ENCODE data around the gene STX7.

Gene STX7

DNA sequence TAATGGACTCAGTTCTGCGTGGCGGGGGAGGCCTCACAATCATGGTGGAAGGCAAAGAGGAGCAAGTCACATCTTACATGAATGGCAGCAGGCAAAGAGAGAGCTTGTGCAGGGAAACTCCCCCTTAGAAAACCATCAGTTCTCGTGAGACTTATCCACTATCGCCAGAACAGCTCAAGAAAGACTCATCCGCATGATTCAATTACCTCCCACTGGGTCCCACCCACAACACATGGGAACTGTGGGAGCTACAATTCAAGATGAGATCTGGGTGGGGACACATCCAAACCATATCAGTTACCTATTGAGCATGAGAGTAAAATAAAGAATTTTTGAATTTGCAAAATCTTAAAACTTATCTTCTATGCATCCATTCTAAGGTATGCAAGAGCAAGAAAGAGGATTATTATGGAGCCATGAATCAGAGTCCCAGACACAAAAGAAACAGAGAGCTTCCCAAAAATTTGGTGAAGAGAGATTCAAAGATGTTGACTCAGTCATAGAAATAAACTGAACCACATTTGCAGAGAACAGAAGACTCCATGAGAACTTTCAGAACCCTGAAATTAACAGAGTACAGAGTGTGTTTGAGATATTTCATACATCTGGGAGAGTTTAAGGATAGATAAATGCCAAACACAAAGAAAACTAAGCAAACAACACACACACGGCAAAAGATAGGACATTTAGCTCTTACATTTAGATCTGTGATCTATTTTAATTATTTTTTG lies 94.5 kb downstream of the STX7 start:
- in situ Hi-C loops (cut with HindIII; ENCODE audit: low sequenced_read_pairs), result no loop called here

DNA sequence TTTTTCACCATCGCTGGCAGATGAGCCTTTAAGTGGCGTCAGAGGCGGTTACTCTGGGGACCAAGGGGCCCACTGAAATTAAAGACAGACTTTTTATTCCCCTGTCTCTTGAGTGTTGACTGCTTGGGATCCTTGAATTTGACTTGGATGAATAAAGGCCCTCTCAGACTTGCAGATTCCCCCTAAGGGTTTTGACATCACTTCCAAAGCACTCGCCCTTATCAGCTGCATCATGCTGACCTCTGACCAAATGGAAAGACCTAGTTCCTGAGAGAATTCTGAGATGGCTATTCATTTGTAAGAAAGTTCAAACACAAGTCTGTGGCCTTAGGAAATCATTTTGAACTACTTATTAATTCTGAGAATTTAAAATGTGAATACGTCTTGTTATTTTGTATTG lies 98.2 kb downstream of the STX7 start:
- in situ Hi-C loops (cut with HindIII; ENCODE audit: low sequenced_read_pairs), result no loop called here

DNA sequence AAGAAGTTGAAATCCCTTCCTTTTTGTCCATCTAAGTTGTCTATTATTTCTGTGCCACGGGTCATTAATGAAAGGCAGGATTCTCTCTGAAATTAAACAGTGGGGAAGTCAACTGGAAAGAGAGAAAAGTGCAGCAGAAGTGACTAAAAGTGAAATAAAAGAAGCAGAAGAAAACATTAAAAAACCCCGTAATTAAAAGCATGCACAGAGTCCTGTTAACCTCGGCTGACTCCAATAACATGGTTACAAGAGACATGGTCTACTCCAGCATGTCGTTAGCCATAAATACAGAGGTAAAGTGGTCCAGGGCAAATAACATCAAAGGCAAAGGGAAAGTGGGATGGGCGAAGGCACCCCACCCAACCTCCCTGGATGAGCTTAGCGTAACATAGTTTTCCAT lies 98.6 kb downstream of the STX7 start:
- in situ Hi-C loops (cut with HindIII; ENCODE audit: low sequenced_read_pairs), result no loop called here

DNA sequence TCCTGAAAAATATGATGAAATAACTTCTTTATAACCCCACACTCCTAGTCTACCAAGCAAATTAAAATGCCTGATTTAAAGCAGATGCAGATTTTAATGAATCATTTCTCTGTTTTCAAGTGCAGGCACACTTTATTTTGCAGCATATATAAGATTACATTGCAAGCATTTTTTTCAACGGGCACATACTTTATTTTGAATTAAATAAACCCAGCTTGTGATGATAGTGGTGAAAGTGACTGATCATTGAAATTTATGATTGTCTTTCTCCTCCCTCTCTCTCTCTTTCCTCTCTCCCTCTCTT lies 99.5 kb downstream of the STX7 start:
- in situ Hi-C loops (cut with HindIII; ENCODE audit: low sequenced_read_pairs), result no loop called here

DNA sequence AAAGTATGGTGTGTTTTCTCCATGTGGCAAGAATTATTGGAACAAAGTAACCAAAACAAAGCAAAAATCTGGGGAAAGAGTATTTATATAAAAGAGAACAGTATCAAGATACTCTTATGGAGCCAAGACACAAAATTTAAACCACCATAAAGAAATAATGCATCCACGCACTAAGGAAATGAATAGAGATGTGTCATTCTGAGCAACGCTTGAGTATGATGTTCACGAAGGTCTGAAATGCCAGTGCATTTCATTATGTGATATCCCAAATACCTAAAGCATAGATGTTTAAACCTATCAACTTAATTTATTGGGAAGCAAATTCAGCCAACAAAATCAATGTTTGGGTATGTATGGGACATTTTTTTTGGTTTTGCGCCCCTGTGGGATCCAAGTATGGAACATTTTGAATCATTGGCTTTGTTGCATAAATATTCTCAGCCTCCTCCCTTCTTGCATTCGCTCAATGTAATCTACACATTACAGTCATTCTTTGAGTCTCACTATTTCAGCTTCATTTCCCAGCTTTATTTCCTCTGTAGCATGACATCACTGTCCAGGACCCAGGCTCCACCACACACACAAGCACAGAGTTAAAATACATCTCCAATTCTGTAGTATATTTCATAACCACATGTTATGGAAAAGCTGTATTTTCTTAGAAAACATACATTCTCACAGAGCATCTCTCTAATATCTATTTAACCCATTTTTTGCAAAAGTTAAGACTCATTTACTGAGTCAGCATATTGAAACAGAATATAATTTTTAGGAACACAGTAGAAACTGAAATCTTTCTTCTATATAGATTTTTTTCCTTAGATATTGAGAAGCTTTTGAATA lies 100.0 kb downstream of the STX7 start:
- in situ Hi-C loops (cut with HindIII; ENCODE audit: low sequenced_read_pairs), result no loop called here

DNA sequence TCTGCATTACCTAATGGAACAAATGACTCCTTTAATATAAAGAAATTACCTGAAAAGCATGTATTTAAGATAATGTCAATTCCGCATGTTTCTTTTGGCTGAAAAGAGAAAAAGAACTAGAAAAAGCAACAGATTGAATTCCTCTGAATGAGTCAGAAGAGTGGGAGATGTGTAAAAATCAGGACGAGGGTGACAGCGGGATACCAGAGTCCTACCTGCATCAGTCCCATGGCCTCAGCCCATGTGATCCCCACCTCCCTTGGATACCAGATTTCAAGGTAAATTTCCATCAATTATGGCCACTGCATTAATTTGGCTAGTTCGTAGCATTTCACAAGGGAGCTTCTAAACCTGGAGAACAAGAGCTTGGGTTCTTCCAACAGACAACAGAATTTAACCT lies 101.6 kb downstream of the STX7 start:
- in situ Hi-C loops (cut with HindIII; ENCODE audit: low sequenced_read_pairs), result no loop called here

DNA sequence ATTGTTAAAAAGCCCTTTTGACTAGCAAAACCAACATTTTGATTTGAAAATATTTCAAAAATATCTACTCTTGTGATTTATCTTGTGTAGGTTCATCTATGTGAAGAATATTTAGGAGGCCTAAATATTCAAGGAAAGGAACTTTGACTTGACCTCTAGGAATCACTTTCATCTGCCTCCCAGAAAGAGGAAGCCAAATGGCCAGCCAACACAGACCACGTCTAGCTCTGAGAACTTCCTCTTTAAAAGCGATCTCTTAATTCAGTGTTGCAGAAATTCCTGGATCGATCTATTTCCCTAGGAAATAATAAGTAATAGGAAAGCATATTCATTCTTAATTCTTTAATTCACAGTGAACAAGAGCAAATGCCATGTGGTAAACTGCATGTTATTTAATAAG lies 102.1 kb downstream of the STX7 start:
- in situ Hi-C loops (cut with HindIII; ENCODE audit: low sequenced_read_pairs), result no loop called here

DNA sequence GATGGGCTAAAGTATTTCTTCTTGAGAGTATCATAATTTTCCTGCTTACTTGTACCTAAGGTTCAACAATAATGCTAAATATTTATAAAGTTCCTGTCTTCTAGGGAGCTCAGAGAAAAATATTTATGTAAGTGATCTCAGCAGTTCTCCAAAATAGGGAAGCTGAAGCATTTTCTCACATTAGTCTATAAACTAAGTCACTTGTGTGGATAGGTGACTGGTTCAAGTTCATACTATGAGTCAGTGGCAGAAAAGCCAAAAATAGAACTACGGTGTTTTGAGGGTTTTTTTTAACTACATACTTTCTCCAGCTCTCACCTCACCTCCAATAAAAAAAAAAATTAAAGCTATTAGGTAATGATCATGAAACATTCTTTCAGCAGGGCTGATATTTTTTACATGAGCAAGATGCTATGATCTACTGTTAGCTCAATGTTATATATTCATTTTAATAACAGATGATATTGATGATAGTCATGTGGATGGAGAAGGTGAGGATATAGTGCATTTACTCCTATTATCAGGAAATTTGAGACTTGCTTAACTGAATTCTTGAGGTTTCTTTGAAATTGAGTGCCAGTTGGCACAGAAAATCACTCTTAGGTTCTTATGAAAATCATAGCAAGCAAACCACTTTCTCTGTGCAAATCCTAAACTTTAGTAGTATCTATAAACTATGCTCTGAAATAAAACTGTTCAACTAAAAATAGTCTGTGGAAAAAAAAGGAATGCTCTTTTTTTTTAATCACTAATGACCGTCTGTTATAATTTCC lies 107.6 kb downstream of the STX7 start:
- in situ Hi-C loops (cut with HindIII; ENCODE audit: low sequenced_read_pairs), result no loop called here

DNA sequence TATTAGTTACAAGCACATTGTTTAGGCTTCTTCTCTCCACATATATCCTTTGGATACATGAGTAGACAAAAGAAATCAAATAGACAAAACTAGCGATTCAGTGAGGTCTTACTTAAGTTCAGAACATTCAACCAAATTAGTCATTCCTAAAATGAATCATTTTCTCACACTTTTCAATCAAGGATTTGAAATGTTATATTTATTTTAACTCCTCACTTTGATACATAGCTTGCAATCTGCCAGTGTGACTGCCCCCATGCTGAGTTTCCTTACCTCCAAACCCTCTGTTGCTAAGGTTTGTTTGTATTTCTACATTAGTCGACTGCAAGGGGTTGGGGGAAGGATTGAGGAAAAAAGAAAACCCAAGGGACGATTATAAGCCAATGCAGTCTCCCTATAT lies 108.2 kb downstream of the STX7 start:
- in situ Hi-C loops (cut with HindIII; ENCODE audit: low sequenced_read_pairs), result no loop called here

DNA sequence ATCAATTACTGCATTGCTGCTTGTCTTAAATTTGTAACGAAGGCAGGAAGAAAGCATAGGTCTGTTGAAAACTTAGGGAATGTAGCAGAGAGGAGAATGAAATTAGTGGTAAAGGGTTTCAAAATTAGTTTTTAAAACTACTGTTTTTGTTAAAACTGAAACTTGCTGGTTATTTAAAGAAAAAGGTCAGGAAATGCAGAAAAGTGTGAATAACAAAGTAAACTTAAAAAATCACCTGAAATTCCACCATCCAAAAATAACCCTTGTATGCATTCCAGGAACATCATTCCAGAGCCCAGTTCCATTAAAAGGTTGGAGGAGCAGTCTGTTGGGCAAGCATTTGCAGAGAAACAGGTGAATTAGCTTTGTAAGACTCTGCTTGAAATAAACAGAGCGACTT lies 108.6 kb downstream of the STX7 start:
- in situ Hi-C loops (cut with HindIII; ENCODE audit: low sequenced_read_pairs), result no loop called here

DNA sequence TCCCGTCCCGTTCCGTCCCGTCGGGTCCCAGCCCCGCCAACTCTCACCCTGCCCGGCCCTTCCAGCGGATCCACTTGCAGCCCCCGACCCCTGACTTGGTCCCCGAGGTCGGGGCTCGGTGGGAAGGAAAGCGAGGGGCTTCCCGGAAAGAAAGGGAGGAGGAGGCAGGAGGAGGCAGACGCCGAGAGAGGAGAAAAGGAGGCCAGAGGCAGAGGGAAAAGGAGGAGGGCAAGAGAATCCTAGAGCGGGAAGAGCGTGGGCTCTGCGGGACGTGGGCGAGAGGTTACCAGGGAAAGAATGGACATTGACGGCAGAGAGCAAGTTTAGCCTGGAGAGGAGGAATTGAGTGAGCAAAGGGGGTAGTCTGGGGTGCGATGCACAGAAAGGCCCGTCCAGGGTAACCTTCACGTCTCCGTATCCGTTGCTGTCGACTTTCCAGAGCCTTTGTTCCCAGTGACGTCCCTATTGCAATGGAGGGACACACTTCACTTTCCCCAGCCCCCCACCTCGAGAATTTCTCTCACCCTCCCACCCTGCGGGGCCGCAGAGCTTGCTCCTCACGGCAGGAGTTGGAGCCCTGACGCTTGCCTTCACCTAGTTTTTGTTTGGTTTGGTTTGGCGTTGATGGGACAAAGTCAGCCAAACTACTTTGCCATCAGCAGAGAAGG lies 111.2 kb downstream of the STX7 start:
- in situ Hi-C loops (cut with HindIII; ENCODE audit: low sequenced_read_pairs), result no loop called here

DNA sequence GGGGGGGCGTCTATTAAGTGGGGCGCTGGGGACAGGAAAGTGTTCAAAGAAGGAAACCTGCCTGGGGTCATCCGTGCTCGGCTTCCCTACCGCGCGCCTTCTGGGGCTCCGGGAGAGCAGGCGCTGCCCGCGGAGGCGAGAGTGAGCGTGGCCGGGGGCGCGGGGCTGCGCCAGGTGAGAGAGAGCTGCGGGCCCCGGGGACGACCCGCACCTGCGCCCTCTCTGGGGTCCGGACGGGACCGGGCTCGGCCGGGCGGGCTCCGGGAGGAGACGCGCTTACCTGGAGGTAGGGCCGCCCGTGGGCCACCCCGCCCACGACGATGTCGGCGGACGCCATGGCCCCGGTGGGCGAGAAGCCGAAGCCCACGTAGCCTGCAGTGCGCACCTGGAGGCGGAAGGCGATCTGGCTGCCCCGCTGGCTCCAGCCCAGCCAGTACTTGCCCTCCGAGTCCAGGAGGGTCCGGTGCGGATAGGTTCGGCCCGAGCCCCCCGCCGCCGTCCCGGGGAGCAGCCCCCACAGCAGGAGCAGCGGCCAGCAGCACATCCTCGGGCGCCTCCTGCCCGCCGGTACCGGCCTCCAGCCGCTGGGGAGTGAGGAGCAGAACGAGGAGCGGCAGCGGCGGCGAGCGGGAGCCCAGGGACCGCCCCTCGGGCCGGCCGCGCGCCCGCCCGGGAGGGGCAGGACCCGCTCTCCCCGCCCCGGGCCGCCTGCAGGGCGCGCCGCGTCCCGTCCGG lies 111.9 kb downstream of the STX7 start, which contains the start of gene MOXD1:
Gene MOXD1 (minus strand): TSS at position 593 of the 735 bp plus-strand sequence. CDS start 49 bp downstream, at position 544.
- in situ Hi-C loops (cut with HindIII; ENCODE audit: low sequenced_read_pairs), result no loop called here

DNA sequence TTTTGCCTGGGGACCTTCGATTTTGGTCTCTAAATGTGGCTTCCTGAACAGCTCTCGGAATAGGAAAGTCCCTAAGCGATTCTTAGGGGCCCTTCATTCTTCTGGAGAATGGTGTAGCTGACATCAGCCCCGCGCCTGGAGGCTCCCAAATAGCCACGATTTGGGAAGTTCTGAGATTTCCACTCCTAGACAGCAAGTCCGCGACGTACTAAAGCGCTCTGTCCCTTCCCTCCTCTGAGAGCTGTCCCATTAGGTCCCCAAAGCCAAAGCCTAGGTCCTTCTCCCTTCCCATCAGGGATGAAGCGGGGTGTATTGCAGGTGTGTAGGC lies 112.4 kb downstream of the STX7 start:
- in situ Hi-C loops (cut with HindIII; ENCODE audit: low sequenced_read_pairs), result no loop called here

DNA sequence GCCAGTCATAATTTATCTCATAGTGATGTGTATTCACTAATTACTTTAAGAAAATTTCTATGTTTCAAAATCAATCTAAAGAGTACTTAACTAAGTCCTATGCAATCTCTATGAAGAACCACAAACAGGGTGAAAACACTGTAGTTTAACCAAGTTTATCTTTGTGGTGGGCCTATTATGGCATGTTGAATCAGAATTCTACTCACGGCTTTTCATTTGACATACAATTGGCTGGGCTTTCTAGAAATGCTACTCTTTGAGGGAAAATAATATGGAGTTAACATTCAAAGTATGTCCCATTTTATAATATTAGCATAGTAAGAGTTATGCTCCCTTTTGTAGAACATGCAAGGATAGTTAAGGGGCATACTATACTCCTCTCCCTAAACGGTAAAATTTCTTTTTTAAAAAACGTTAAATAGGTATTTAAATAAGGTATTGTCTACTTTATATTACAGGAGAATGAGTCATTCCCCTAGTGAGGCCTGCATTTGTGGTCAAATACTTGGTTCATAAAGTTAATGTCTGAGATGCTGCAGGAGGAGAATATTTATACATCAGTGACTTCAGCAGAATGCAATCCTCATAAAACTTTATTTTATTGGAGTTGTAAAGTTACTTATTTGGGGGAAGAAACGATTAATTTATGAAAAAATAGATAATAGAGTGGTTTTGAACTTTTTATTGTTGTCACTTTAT lies 113.4 kb downstream of the STX7 start:
- in situ Hi-C loops (cut with HindIII; ENCODE audit: low sequenced_read_pairs), result no loop called here
